Kidney (tissue), 14 donors: ENCODE data around the gene LUC7L. TPM values are rescaled to one million over a fixed set of nuclear protein-coding genes. Genes with fewer than 3 reads are reported as not detected.

ENCODE experiments used
- DNase-seq, 5 donors: peaks; one replicate each; pipeline ENCODE4 v3.0.0-alpha.2; 2013 to 2020
- FAIRE-seq: peaks from 2 replicates; lab custom pipeline; 2012; peaks lifted over from hg19 to GRCh38; lab: Jason Lieb, UNC
- H3K27ac ChIP-seq, 2 donors: one replicate each; pipeline ENCODE4 v1.7.0; 2013; ENCODE audit warnings: low read depth in 2 of 2, low read length in 2 of 2, inconsistent platforms in 1 of 2
- H3K27me3 ChIP-seq: one replicate; pipeline ENCODE4 v1.7.1; 2013; ENCODE audit warnings: low read length, inconsistent platforms; ENCODE audit not compliant: control insufficient read depth, insufficient read depth
- H3K36me3 ChIP-seq, 3 donors: one replicate each; pipeline versions ENCODE4 v1.7.0 to v1.7.1; 2013; ENCODE audit warnings: low read length in 3 of 3, control low read depth in 1 of 3, inconsistent platforms in 1 of 3; ENCODE audit not compliant: insufficient read depth in 3 of 3, control insufficient read depth in 2 of 3
- H3K4me1 ChIP-seq, 3 donors: one replicate each; pipeline versions ENCODE4 v1.7.0 to v1.7.1; 2013; ENCODE audit warnings: low read length in 3 of 3, inconsistent platforms in 1 of 3, low read depth in 1 of 3; ENCODE audit not compliant: control insufficient read depth in 2 of 3, insufficient read depth in 2 of 3
- H3K4me3 ChIP-seq, 3 donors: one replicate each; pipeline versions ENCODE4 v1.7.0 to v1.8.1; 2013; ENCODE audit warnings: low read length in 3 of 3, control low read depth in 1 of 3, inconsistent platforms in 1 of 3
- H3K9ac ChIP-seq, 3 donors: one replicate each; pipeline versions ENCODE4 v1.7.0 to v1.7.1; 2013; ENCODE audit warnings: low read length in 3 of 3, control low read depth in 1 of 3, inconsistent platforms in 1 of 3
- H3K9me3 ChIP-seq, 3 donors: one replicate each; pipeline versions ENCODE4 v1.7.0 to v1.7.1; 2013; ENCODE audit warnings: low read length in 3 of 3, control low read depth in 1 of 3, inconsistent platforms in 1 of 3; ENCODE audit not compliant: control insufficient read depth in 2 of 3, insufficient read depth in 1 of 3
- CTCF ChIP-seq: IDR thresholded peaks from 3 replicates; pipeline ENCODE4 v1.5.1; 2012; ENCODE audit warnings: mild to moderate bottlenecking, moderate library complexity, borderline replicate concordance; ENCODE audit not compliant: insufficient read depth; ENCODE audit errors: extremely low read depth
- intact Hi-C: fragments of 100-400 bp; cut with DNase I; formaldehyde crosslinking; loops from one replicate; pipeline ENCODE4 v1.11.1; 2022
- polyA plus RNA-seq: library from polyadenylated mRNA; stranded (reverse); fragments of 350-450 nt; fragmentation: Illumina TruSeq; extraction: RNeasy Lipid Tissue Mini Kit (QIAGEN cat#74804); gene quantifications from one replicate; pipeline ENCODE4 v1.2.3, GENCODE V29; 2014; ENCODE audit warnings: low read depth, low replicate concordance; ENCODE audit not compliant: insufficient read depth
- total RNA-seq: library from RNA; stranded (reverse); fragmentation: NEBNext Ultra II Directional; extraction: Animal tissue kit (Norgen Biotek cat#: 25700); gene quantifications from one replicate; pipeline ENCODE4 v1.2.1, GENCODE V29; 2021
- donor health status: control.
- donor health status: control.
- donor health status: control.
- donor health status: control.
- donor health status: control.
- donor health status: DM: yes; HTN: yes; CAD: no.
- donor health status: Normal renal cell carcinoma (clear cell type).

The LUC7L gene
- total and polyA plus RNA-seq, 2 donors from 2014 or later, result 56.3 to 72.0 TPM

- intact Hi-C loops, result no loop called here
- DNase-seq (peak in 4 of 5 donors; percentile 34 to 78 (median 47)), FAIRE-seq (no peak)
- H3K9me3 ChIP-seq, result peaks cover 0 to 2% (median 0%) of the 10 kb centered on the region in 3 donors
- H3K27ac ChIP-seq, result no peak overlapping the region
- H3K27me3 ChIP-seq, result no peaks in the 10 kb centered on the region
- TF ChIP-seq CTCF, result no peak
- H3K4me3 ChIP-seq, result no peak overlapping the region
- H3K9ac ChIP-seq, result no peak overlapping the region
- H3K4me1 ChIP-seq, result no peaks in the 10 kb centered on the region
- H3K36me3 ChIP-seq, result peaks cover 0 to 19% (median 7%) of the 10 kb centered on the region in 3 donors
Measured at GRCh38 chr16:265711-266110, 36.5 kb upstream of the LUC7L start.

- FAIRE-seq (no peak), DNase-seq (no peak)
- Histone ChIP-seq H3K36me3 (peaks cover 0 to 25% (median 7%) of the 10 kb centered on the region in 3 donors), H3K9me3 (peaks cover 0 to 2% (median 0%) of the 10 kb centered on the region in 3 donors), H3K4me1 (no peaks in the 10 kb centered on the region), H3K9ac (no peak overlapping the region), H3K4me3 (no peak overlapping the region), H3K27me3 (no peaks in the 10 kb centered on the region), H3K27ac (no peak overlapping the region)
- intact Hi-C loops, result no loop called here
- no peak for TF ChIP-seq CTCF
Measured at GRCh38 chr16:265002-265529, 35.8 kb upstream of the LUC7L start.

GRCh38 chr16:264440-264951 is 35.2 kb upstream of the LUC7L start:
- FAIRE-seq, result no peak
- no peak for DNase-seq

More at GRCh38 chr16:264440-264951, 35.2 kb upstream of the LUC7L start:
- Histone ChIP-seq H3K4me1 (no peaks in the 10 kb centered on the region), H3K9ac (no peak overlapping the region), H3K4me3 (no peak overlapping the region), H3K9me3 (peaks cover 0 to 2% (median 0%) of the 10 kb centered on the region in 3 donors), H3K27ac (no peak overlapping the region), H3K36me3 (peaks cover 0 to 26% (median 11%) of the 10 kb centered on the region in 3 donors), H3K27me3 (no peaks in the 10 kb centered on the region)
- no peak for TF ChIP-seq CTCF
- intact Hi-C loops, result no loop called here
